NCI-H2029 treated with DMSO at 0.1 percent for 48 hours (cell line): ENCODE results near the gene CX3CR1.
"Not testable (repeated sequence)": the region's sequence is repeated elsewhere in the genome, so short reads cannot be mapped to it uniquely, and the experiment has no call there.

Experiments used
- DNase-seq: peaks from one replicate; lab custom pipeline; 2025; lab: John Stamatoyannopoulos, UW

CX3CR1 gene, protein sequence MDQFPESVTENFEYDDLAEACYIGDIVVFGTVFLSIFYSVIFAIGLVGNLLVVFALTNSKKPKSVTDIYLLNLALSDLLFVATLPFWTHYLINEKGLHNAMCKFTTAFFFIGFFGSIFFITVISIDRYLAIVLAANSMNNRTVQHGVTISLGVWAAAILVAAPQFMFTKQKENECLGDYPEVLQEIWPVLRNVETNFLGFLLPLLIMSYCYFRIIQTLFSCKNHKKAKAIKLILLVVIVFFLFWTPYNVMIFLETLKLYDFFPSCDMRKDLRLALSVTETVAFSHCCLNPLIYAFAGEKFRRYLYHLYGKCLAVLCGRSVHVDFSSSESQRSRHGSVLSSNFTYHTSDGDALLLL

DNA sequence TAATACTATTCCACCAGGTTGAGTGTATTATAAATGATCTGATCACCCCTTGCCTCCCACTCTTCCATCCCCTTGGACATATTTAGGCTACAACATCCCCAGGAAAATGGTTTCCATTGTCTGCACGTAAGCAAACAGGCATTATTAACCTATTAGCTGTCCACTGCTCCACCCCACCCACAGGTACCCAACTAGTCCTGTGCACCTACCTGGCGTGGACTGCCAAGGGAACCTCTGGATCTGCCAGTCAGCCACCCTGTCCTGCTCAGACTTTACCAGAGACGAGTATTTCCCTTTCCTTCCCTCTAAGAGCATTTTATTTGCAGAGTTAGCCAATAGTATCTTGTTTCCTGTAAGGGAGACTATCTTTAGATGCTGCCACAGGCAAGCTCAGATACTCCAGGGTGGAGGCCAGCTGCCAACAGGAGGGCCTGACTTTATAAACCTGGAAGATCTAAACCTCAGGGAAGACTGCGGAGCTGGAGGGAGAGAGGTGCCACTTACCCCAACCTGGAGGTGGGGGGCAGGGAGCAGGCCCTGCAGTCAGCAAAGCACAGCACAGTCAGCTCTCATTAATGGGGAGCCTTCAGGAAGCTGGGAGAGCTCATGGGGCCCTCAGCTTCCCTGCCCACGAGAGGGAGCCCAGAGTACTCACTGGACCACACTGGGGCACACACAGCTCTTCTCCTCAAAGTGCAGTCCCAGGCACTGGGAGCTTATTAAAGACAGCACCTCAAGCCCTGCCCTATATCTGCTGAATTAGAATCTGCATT is at the start of gene CX3CR1:
CX3CR1 (minus strand) TSS at position 292 of the 773 bp plus-strand sequence. CDS start 13,527 bp downstream, outside the sequence.
- DNase-seq = no peak

DNA sequence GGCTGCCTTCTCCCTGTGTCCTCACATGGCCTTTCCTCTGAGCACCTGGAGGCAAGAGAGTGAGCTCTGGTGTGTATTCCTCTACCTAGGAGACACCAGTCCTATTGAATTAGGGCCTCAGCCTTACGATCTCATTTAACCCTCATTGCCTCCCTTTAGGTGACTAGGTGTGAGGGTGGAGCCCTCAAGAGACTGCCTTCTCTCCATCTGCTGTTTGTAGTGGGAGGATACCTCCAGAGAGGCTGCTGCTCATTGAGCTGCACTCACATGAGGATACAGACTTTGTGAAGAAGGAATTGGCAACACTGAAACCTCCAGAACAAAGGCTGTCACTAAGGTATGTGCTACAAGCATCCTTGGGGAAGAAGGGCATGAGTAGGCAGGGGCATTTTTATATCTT is 49.7 kb upstream of the CX3CR1 start, which contains the start of gene CCR8:
CCR8 (plus strand) TSS at position 217 of the 400 bp plus-strand sequence. CDS start 2,623 bp downstream, outside the sequence.
- peak; percentile 51 for DNase-seq

DNA sequence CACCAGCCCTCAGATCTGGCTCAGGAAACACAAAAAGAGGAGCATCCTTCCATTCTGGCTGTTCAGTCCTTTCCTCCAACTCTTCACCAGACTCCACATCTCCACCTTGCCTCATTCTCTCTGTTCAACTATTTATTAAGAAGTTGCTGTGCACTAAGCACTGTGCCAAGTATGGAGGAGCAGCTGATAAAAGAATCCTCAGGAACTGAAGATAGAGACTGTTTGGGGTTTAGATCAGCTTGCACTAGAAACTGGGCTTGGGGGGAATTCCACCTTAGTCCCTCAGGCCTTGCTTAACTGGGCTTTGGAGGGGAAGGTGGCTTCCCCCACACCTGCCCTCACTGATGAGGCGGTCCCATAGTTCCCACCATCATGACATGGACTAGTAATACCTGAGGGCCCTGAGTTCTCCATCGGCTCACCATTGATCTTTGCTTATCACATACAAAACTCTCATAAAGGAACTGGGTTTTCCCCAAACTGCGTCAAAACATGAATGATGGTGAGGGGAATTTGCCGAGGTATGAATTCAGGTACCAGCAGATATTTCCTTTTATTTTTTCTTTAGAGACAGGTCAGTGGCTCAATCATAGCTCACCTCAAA is 48.0 kb upstream of the CX3CR1 start:
- no peak for DNase-seq

DNA sequence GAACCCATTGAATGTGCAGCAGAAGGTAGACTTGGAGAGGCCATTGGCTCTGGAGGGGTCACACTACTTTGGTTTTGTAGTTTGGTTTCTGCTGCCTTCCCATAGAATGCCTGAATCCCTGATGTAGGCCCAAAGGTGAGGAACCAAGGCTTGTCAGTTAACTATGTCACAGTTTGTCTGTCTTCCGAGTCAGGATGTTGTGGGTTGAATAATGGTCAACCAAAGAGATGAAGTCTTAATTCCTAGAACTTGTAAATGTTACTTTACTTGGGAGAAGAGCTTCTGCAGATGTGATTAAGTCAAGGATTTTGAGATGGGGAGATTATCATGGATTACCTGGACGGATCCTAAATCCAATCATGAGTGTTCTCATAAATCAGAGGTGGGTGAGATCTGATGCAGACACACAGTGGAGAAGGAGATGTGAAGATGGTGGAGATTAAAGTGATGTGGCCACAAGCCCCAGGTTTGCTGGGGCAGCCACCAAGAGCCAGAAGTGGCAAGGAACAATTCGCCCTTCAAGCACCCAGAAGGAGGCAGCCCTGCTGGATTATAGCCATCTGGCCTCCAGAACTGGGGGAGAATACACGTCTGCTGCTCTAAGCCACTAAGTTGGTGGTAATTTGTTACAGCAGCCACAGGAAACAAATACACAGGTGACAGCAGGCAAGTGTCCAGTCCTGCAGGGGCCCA is 47.4 kb upstream of the CX3CR1 start:
- no peak for DNase-seq

DNA sequence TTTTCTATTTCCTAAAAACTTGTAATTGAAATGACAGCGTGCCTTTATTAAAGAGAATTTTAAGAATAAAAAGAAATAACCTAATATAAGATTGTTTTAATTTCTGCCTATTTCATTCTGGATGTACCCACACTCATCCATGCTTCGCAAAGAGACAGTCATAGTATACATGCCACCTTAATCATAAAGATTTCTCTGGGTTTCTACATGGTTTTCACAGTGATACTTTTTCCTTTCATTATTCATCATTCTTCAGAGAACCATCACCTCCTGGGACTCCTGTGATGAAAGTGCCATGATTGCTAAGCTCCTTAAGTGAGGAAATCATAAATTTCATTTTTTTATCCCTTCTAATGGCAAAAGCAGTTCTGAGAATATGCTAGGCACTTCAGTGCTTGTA is 45.4 kb upstream of the CX3CR1 start:
- no peak for DNase-seq

DNA sequence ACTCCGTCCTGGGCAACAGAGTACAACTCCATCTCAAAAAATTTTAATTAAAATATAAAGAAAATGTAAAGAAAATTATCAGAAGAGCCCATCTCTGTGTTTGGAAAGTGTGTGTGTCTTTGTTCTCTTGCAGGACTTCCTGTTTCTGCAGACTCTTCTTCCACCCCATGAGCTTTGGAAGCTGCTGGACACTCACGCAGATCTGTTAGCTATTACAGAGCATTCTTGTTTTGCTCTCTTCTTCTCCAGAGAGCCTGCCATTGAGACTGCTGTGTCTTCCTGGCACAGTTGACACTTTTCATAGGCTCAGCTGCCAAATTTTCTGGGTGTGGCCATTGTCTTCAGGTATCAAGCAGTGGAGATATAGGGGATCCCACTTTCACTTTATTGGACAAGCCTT is 43.7 kb upstream of the CX3CR1 start:
- no peak for DNase-seq

DNA sequence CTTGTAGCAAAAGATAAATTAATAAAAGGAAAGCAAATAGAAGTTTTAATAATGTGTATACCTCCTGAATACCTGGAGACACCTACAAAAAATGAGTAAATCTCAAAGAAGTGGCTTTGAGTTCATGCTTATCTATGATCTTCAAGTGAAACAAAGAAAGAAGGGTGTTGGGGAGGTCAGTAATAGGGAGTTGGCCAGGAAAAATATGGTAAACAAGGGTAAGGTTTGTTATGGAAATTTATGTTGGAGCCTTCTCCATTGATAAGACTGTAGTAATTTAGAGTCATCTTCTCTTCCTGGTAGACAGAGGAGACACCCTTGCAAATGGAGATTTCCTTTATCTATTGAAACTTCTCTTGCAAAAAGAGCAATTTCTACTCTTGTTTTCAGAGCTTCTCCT is 43.1 kb upstream of the CX3CR1 start:
- no peak for DNase-seq

DNA sequence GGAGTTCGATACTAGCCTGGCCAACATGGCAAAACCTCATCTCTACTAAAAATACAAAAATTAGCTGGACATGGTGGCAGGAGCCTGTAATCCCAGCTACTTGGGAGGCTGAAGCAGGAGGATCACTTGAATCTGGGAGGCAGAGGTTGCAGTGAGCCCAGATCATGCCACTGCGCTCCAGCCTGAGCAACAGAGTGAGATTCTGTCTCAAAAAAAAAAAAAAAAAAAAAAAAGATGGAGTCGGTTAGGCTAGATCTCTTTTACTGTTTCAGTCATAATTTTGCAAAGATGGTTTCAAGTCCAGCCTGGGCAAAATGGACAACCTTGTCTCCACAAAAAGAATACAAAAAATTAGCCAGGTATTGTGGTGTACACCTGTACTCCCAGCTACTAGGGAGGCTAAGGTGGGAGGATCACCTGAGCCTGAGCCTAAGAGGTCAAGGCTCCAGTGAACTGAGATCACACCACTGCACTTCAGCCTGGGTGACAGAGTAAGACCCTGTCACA is 42.4 kb upstream of the CX3CR1 start:
- DNase-seq = not testable (repeated sequence)

DNA sequence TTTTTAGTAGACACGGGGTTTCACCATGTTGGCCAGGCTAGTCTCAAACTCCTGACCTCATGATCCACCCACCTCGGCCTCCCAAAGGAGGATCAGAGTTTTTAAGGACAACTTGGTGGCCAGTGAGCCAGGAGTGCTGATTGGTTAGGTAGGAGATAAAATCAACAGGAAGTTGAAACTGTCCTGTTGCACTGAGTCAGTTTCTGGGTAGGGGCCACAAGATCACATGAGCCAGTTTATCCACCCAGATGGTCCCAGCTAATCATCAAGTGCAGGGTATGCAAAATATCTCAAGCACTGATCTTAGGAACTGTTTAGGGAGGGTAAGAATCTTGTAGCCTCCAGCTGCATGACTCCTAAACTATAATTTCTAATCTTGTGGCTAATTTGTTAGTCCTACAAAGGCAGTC is 41.7 kb upstream of the CX3CR1 start:
- DNase-seq = not testable (repeated sequence)

DNA sequence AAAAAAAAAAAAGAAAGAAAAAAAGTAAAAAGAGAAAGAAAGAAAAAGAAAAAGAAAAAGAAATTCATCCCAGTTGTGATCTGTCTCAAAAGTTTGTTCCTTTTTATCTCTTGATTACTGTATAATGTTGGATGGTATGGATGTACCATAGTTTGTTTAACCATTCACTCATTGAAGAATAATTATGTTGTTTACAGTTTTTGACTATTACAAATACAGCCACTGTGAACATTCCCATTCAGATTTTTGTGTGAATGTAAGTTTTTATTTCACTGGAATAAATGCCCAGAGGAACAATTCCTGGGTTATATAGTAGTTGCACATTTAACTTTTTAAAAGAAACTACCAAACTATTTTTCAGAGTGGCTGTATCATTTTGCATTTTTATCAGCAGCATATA is 39.4 kb upstream of the CX3CR1 start:
- no peak for DNase-seq

DNA sequence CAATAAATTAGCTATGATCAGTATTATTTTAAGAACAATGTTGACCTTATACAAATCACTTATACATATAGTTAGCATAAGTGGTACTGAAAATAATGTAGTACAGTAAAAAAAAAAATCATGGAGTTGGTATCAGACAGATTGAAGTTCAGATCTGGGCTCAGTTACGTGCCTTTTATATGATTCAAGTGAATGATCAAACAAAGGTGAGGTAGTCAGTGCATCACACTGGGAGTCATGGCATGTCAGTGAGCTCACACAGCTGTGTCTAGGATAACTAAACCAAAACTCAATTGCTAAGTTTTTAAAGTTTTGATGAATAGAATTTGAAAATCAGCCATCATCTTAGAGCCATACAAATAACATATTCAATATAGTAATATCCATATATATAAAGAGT is 38.5 kb upstream of the CX3CR1 start:
- no peak for DNase-seq

DNA sequence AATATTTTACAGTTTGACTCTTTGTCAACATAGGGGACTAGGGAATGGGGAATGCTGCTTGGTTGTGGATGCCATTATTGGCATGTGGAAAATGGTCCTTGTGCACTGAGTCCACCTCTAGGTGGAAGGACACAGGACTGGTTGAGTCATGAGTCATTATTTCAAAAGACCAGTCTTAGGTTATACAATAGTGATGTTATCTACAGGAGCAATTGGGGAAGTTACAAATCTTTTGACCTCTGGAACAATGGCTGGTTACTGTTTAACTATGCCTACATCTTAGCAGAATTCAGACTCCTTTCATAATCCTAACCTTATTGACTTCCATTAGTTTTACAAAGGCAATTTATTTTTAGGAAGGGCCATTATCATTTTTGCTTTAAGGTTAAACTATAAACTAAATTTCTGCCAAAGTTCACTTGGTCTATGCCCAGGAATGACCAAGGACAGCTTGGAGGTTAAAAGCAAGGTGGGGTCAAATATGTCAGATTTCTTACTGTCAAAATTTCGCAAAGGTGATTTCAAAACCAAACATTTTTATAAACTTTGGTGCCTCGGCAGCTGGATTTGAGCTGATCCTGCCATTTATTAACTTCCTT is 37.8 kb upstream of the CX3CR1 start:
- DNase-seq = no peak

DNA sequence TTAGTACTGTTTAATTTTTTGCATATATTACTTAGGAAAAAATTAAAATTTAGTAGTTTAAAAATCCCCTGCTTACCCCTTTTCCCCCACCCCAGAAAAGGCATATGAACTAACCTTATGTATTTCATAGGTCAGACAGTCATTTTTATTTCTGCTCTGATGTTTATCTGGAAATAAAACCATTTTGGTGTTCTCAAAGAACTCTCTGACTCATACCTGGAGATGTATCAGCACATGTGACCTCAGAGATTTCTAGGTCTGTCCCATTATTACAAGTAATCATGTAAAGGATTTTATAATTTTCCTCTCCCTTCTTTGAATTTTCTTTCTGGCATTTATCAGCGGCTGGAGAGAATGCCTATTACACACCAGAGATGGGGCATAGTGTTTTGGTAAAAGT is 35.6 kb upstream of the CX3CR1 start:
- DNase-seq = no peak

DNA sequence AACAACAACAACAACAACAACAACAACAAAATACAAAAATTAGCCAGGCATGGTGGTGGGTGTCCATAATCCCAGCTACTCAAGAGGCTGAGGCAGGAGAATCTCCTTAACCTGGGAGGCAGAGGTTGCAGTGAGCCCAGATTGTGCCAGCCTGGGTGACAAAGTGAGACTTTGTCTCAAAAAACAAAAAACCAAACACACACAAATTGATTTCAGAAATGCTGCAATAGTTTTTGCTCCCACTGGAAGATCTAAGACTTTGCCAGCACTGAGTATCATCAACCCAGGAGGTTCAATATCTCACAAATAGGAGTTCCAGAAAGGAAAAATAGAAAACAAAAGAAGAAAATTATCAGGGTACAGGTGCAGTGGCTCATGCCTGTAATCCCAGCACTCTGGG is 33.5 kb upstream of the CX3CR1 start:
- DNase-seq = no peak

DNA sequence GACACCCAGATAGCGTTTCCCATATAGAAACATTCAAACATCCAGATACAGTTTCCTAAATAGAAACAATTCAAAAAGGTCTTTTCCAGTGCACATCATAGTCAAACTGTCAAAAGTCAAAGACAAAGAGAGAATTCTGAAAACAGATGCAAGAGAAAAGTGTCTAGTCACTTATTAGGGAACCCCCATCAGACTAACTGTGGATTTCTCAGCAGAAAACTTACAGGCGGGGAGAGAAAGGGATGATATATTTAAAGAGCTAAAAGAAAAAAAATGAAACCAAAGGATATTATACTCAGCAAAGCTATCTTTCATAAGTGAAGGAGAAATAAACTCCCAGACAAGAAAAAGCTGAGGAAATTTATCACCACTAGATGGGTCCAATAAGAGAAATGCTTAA is 22.3 kb upstream of the CX3CR1 start:
- DNase-seq = no peak

DNA sequence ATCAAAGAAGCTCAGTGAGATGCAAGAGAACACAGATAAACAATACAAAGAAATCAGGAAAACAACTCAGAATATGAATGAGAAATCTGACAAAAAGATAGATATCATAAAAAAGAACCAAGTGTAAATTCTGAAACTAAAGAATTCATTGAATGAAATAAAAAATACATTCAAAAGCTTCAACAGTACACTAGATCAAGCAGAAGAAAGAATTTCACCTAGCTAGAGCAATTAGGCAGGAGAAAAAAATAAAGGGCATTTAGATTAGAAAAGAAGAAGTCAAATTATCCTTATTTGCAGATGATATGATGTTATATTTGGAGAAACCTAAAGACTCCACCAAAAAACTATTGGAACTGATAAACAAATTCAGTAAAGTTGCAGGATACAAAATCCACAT is 19.4 kb upstream of the CX3CR1 start:
- no peak for DNase-seq

DNA sequence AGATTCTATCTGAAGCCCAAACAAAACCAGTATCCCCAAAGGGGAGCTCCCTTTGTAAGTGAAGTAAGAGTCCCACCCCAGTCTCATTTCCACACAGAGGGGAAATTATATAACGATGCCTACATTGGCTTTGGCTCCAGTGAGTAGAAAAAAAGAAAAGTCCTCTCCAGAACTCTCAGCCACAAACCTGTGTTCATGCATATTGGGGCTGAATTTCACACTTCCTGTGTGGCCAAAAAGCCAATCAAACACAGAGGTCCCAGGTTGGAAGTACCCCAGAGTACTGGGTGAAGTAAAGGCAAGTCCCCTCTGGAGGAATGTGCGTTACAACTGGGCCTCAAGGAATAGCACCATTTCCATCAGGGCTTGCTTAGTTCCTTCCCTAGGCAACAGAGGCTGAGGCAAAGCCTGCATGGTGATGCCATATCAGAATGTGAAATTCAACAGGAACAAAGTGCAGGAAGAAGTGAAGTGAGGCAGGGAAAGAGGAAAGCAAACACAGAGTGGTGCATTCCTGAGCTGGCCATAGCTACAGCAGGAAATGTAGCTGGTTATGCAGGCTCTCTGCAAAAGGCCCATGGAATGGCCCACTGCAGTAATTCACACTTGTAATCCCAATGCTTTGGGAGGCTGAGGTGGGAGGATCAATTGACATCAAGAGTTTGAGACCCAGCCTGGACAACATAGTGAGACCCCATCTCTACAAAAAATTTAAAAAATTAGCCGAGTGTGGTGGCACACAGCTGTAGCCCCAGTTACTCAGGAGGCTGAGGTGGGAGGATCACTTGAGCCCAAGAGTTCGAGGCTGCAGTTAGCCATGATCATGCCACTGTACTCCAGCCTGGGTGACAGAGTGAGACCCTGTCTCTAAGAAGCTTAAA is 16.6 kb upstream of the CX3CR1 start:
- DNase-seq = no peak

DNA sequence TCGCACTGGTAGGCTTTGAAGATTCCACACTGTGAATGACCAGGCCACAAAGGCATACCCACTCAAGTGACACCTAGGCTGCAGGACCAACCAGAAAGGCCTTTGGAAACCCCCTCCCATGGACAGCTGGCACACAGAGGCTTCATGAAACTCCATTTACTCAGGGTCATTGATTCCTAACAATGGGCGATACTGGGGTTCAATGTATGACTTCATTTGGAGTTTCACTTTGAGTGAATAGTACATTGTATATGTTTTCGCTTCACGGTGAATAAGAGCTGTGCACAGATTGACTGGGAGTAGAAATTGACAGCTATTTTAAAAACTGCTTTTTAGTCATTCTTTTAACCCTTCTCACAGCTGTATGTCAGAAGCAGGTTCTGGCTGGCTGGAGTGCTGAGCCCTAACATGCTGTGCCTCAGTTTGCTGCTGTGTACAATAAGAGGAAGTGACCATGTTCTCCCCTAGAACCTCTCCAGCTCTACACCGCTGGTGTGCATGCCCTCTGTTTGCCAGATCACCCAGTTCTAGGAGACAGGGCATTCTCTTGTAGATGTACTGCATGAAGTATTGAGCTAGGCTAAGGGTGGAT is 15.4 kb upstream of the CX3CR1 start:
- no peak for DNase-seq

DNA sequence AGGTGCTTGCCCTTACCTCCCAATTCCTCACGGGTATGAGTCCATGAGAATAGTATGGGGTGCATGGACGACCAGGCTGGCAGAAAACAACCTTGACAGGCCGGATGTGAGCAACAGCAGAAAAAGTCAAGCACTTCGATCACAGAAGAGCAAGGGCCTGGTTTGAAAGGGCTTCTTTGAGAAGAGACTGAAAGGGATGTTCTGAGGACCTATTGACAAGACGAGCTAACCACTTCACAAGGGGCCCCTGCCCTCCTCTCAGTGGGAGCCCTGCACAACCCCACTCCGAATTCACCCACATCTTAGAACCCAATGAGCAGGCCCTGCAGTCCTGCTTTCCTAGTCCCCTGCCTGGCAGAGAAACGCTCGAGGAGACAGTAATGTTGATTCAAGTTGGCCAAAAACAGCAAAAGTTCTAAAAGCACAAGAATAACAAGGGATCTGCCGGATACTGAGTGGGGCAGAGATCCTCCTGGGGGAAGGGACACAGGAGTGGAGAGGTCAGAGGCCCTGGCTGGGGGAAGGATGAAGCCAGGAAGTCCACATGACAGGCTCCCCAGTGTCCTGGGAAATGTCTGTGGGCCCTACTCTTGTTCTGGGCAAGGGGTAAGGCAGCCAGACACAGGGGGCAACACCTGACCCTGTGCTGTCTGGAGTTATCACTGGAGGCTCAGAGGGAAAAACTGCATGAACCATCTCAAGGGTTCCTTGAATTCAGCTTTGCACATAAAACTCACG is 14.8 kb upstream of the CX3CR1 start:
- DNase-seq = no peak

DNA sequence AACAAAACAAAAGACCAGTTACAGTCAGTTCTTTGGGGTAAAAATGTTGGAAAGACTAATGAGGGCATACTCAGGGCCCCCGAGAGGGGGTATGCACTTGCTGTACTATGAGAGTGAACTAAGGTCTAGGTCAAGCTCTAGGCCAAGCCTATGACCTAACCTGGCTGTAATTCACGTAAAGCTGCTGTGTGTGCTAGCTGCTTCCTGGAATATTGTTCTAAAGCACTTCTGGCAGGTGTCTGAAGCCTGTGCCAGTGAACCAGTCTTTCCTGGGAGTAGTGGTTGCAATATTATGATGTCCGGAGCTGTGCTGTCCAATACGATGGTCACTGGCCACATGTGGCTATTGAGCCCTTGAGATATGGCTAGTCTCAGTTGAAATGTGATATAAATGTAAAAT is 13.1 kb upstream of the CX3CR1 start:
- DNase-seq = peak; percentile 72
